Adipocyte (in vitro differentiated cells): ENCODE data around the gene SETD9.

Source experiments
- DNase-seq: peaks from one replicate; pipeline ENCODE4 v3.0.0-alpha.2; 2015; ENCODE audit warnings: low read depth
- H3K27me3 ChIP-seq: replicated peaks from 2 replicates; pipeline ENCODE4 v1.7.0; 2013; ENCODE audit warnings: mild to moderate bottlenecking, low read length, moderate library complexity; ENCODE audit not compliant: control insufficient read depth, insufficient read depth
- H3K36me3 ChIP-seq: 2 replicates; pipeline ENCODE4 v1.7.0; 2013; ENCODE audit warnings: low read length, mild to moderate bottlenecking, moderate library complexity; ENCODE audit not compliant: control insufficient read depth, insufficient read depth, severe bottlenecking
- H3K4me1 ChIP-seq: 2 replicates; pipeline ENCODE4 v1.7.0; 2013; ENCODE audit warnings: mild to moderate bottlenecking, low read length, moderate library complexity; ENCODE audit not compliant: control insufficient read depth, insufficient read depth
- H3K4me3 ChIP-seq: 2 replicates; pipeline ENCODE4 v1.7.0; 2013; ENCODE audit warnings: mild to moderate bottlenecking, low read length, moderate library complexity
- H3K9ac ChIP-seq: 2 replicates; pipeline ENCODE4 v1.7.0; 2013; ENCODE audit warnings: mild to moderate bottlenecking, low read length, moderate library complexity
- H3K9me3 ChIP-seq: 2 replicates; pipeline ENCODE4 v1.7.0; 2013; ENCODE audit warnings: mild to moderate bottlenecking, low read length, moderate library complexity; ENCODE audit not compliant: control insufficient read depth

The SETD9 gene

GRCh38 chr5:56900858-56901578 lies 8.4 kb upstream of the SETD9 start:
- Histone ChIP-seq H3K4me3 (no peak overlapping the region), H3K9me3 (peaks cover 4% of the 10 kb centered on the region), H3K27me3 (peaks cover 4% of the 10 kb centered on the region), H3K4me1 (no peaks in the 10 kb centered on the region), H3K36me3 (no peaks in the 10 kb centered on the region), H3K9ac (no peak overlapping the region)
- peak; percentile 73 for DNase-seq

- DNase-seq = no peak
- H3K4me3 ChIP-seq = peak overlapping the region; percentile 87
- peaks cover under 1% of the 10 kb centered on the region for H3K27me3 ChIP-seq
- peaks cover 6% of the 10 kb centered on the region for H3K4me1 ChIP-seq
- H3K36me3 ChIP-seq = peaks cover 3% of the 10 kb centered on the region
- H3K9me3 ChIP-seq = peaks cover 4% of the 10 kb centered on the region
- H3K9ac ChIP-seq = peak overlapping the region; percentile 91
Measured at GRCh38 chr5:56908942-56909293, 478 bp upstream of the SETD9 start.

- no peaks in the 10 kb centered on the region for H3K27me3 ChIP-seq
- DNase-seq = peak; percentile 77
- no peaks in the 10 kb centered on the region for H3K9me3 ChIP-seq
- peaks cover 13% of the 10 kb centered on the region for H3K36me3 ChIP-seq
- peak overlapping the region; percentile 90 for H3K4me3 ChIP-seq
- H3K4me1 ChIP-seq = peaks cover 6% of the 10 kb centered on the region
- H3K9ac ChIP-seq = peak overlapping the region; percentile 86
Measured at GRCh38 chr5:56910210-56910965, 992 bp downstream of the SETD9 start.

- no peaks in the 10 kb centered on the region for H3K27me3 ChIP-seq
Measured at GRCh38 chr5:56913766-56914165, 4.4 kb downstream of the SETD9 start.

GRCh38 chr5:56914678-56915077 lies 5.3 kb downstream of the SETD9 start:
- Histone ChIP-seq H3K4me1 (peaks cover 12% of the 10 kb centered on the region), H3K27me3 (no peaks in the 10 kb centered on the region), H3K4me3 (no peak overlapping the region), H3K36me3 (peaks cover 19% of the 10 kb centered on the region), H3K9me3 (no peaks in the 10 kb centered on the region), H3K9ac (no peak overlapping the region)
- no peak for DNase-seq

More at GRCh38 chr5:56913766-56914165, 4.4 kb downstream of the SETD9 start:
- H3K36me3 ChIP-seq = peaks cover 19% of the 10 kb centered on the region
- H3K4me1 ChIP-seq = peaks cover 12% of the 10 kb centered on the region
- no peaks in the 10 kb centered on the region for H3K9me3 ChIP-seq
- H3K4me3 ChIP-seq = no peak overlapping the region
- no peak for DNase-seq
- no peak overlapping the region for H3K9ac ChIP-seq

GRCh38 chr5:56917534-56917933 lies 8.1 kb downstream of the SETD9 start:
- DNase-seq = no peak
- Histone ChIP-seq H3K36me3 (peaks cover 40% of the 10 kb centered on the region), H3K4me3 (no peak overlapping the region), H3K4me1 (peaks cover 6% of the 10 kb centered on the region), H3K9ac (no peak overlapping the region), H3K9me3 (no peaks in the 10 kb centered on the region), H3K27me3 (no peaks in the 10 kb centered on the region)

- Histone ChIP-seq H3K27me3 (no peaks in the 10 kb centered on the region), H3K4me3 (no peak overlapping the region), H3K4me1 (peaks cover 6% of the 10 kb centered on the region), H3K9ac (no peak overlapping the region), H3K9me3 (no peaks in the 10 kb centered on the region), H3K36me3 (peaks cover 45% of the 10 kb centered on the region)
- DNase-seq = no peak
Measured at GRCh38 chr5:56918054-56918453, 8.7 kb downstream of the SETD9 start.

GRCh38 chr5:56919942-56920662 lies 10.7 kb downstream of the SETD9 start:
- peaks cover 6% of the 10 kb centered on the region for H3K4me1 ChIP-seq
- peaks cover 55% of the 10 kb centered on the region for H3K36me3 ChIP-seq
- no peak overlapping the region for H3K4me3 ChIP-seq
- DNase-seq = no peak
- no peaks in the 10 kb centered on the region for H3K9me3 ChIP-seq
- no peaks in the 10 kb centered on the region for H3K27me3 ChIP-seq
- no peak overlapping the region for H3K9ac ChIP-seq

- no peak overlapping the region for H3K9ac ChIP-seq
- H3K27me3 ChIP-seq = no peaks in the 10 kb centered on the region
- no peak overlapping the region for H3K4me3 ChIP-seq
- H3K9me3 ChIP-seq = no peaks in the 10 kb centered on the region
- no peaks in the 10 kb centered on the region for H3K4me1 ChIP-seq
- H3K36me3 ChIP-seq = peaks cover 75% of the 10 kb centered on the region
- no peak for DNase-seq
Measured at GRCh38 chr5:56922922-56923321, 13.5 kb downstream of the SETD9 start.

- Histone ChIP-seq H3K4me1 (no peaks in the 10 kb centered on the region), H3K9me3 (no peaks in the 10 kb centered on the region), H3K36me3 (peaks cover 98% of the 10 kb centered on the region), H3K4me3 (no peak overlapping the region), H3K9ac (no peak overlapping the region), H3K27me3 (no peaks in the 10 kb centered on the region)
- no peak for DNase-seq
Measured at GRCh38 chr5:56934325-56934724, 24.9 kb downstream of the SETD9 start.

GRCh38 chr5:56938858-56939257 lies 29.5 kb downstream of the SETD9 start:
- Histone ChIP-seq H3K27me3 (no peaks in the 10 kb centered on the region), H3K4me3 (no peak overlapping the region), H3K4me1 (peaks cover 6% of the 10 kb centered on the region), H3K36me3 (peaks cover 100% of the 10 kb centered on the region), H3K9ac (no peak overlapping the region), H3K9me3 (no peaks in the 10 kb centered on the region)
- no peak for DNase-seq
